COLO668 (cell line): ENCODE data around the gene CDC42EP3.

Experiments
- DNase-seq: peaks from one replicate; lab custom pipeline; 2025; ENCODE audit not compliant: unreplicated experiment; lab: John Stamatoyannopoulos, UW

Gene CDC42EP3

DNA sequence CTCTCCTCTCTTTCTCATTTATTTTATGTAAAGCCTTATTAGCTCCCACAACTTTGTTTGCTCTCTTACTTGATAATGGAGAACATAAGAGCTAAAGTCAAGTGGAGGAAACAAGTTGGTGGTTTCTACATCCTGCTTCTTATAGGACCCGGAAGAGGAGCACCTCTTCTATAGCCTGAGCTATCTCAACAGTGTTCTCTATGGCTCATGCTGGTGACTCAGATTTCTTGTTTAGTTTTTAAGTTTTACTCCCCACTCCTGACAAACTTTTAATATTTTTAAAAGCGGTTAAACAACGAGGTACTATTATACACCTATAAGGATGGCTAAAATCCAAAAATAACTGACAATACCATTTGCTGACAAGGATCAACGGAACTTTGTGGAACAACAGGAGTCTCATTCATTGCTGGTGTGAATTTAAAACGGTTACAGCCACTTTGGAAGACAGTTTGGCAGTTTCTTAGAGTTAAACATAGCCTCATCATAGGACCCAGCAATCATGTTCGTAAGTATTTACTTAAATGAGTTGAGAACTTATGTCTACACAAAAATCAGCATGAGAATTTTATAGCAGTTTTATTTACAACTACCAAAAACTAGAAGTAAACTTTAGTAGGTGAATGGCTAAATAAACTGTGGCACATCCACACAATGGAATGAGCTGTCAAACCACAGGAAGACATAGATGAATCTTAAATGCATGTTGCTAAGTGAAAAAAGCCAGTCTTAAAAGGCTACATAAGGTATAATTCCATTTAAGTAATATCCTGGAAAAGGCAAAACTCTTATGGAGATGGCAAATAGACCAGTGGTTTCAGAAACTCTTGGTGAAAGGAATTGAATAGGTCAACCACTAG is 12.7 kb upstream of the CDC42EP3 start:
- no peak for DNase-seq

- no peak for DNase-seq
Observed at GRCh38 chr2:37683241-37683640, 11.8 kb upstream of the CDC42EP3 start.

GRCh38 chr2:37682473-37682872 is 11.0 kb upstream of the CDC42EP3 start:
- no peak for DNase-seq

DNA sequence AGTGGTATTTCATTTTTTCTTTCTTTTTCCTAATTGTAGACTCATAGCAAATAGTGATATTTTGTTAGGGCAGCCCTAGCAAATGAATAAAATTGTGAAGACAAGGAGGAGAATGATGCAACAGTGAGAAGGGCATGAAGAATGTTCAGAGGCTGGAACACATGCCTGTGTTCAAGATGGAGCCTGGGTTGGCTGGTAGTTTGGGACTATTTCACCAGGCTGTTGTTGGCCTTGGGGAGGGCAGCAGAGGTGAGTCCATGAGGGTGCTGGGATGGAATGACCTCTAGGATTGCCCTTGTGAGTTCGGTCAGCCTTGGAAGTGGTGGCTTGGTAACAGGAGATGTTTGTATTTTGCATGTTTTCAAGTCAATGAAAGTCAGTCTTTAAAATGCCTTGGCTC is 10.1 kb upstream of the CDC42EP3 start:
- no peak for DNase-seq

GRCh38 chr2:37679072-37679695 is 7.7 kb upstream of the CDC42EP3 start:
- DNase-seq = peak; percentile 50

DNA sequence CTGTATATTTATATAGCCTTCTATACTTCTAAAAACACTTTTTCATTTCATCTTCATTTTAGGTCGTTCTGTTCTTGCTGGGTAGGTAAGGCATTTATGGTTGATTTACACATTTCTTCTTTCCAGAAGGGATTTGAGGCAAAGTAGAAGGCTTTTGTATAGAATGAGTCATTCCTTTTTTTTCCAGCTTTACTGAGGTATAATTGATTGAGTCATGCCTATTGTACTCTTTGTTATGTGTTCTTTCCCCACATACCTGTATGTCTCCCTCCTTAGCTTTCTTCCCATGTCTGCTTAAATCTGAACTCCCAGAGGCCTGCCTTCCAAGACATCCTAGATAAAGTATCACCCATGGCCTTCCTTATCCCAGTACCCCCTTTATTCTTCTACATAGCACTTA is 4.8 kb upstream of the CDC42EP3 start:
- no peak for DNase-seq

DNA sequence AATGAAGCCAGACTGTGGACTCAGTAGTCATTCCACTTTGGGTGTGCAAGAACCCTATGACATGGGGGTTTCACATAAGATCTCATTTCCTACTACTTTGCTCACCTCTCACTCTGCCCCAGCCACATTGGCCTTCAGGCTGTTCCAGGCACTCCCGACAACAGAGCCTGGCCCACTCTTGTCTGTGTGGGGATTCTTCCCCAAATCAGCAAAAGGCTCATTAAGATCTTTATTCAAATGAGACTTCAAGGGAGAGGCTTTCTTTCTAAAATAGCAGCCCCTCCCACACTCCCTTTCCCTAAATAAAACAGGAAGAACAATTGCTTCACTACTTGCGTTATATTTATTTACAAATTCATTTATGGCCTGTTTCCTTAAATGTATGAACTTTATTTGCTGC is 3.5 kb upstream of the CDC42EP3 start:
- DNase-seq = no peak

- DNase-seq = no peak
Observed at GRCh38 chr2:37672870-37673184, 1.4 kb upstream of the CDC42EP3 start.

DNA sequence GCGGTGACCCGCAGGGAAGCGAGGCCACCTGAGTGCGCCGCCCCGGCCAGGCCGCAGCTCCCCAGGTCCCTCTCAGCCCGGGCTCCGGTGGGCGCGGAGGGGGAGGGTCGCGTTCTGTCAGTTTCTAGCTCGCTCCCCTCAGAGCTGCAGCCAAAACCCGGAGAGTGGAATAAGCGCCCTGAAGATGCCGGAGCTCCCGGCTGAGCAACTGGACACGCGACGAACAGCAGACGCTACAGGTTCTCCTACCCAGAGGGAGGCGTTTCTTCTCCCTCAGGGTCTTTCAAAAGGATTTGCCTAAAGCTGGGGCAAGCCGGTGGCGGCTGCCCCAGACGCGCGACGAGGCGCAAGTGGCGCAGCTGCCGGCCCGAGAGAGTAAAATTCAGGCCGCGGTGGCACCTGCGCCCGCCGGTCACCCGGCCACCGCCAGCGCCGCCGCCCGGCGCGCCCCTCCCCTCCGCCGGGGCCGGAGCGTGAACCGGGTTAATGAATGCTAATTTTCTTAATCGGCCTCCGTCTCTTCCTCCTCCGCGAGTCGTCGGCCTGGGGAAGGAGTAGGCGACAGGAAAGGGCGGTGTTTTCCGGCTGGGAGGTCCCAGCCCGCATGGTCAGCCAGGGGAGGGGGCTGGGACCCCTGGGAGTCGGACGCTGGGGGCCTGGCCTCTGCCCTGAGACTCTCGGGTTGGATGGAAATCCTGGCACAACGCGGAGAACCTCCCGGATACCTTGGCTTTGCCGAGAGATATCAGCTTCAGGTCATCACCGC is 845 bp upstream of the CDC42EP3 start:
- peak; percentile 90 for DNase-seq

GRCh38 chr2:37671816-37672103 is 318 bp upstream of the CDC42EP3 start:
- no peak for DNase-seq

- peak; percentile 13 for DNase-seq
Observed at GRCh38 chr2:37670378-37671008, 949 bp downstream of the CDC42EP3 start.

DNA sequence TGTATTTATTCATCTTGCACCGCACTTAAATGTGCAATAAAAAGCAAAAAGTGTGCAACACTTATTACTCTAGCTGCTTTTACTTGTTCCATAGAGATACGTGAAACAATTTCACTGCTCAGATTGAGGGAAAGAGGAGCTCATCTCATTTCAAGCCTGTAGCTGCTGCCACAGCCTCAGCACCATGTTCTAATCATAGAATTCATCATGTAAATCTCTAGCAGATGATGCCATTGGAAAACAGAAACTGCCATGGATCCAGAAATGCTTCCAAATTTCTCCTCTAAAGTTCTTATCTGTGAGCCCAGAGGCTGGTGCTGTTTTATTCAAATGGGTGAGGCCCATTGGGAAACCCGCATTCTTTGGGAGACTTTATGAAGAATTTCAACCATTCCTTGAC is 2.0 kb downstream of the CDC42EP3 start:
- no peak for DNase-seq

DNA sequence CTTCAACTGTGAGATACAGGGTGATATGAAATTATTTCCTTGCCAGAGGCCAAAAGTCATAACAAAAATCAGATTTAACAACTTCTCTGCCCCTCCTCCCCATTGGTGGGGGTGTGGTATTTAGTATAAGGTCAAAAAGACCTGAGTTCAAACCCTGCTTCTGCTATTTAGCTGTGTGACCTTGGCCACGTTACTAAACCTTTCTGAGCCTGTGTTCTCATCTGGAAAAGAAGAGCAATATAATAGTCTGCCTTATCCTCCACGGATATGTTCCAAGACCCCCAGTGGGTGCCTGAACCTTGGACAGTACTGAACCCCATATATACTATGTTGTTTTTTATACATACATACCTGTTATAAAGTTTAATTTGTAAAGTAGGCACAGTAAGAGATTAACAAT is 3.7 kb downstream of the CDC42EP3 start:
- no peak for DNase-seq

DNA sequence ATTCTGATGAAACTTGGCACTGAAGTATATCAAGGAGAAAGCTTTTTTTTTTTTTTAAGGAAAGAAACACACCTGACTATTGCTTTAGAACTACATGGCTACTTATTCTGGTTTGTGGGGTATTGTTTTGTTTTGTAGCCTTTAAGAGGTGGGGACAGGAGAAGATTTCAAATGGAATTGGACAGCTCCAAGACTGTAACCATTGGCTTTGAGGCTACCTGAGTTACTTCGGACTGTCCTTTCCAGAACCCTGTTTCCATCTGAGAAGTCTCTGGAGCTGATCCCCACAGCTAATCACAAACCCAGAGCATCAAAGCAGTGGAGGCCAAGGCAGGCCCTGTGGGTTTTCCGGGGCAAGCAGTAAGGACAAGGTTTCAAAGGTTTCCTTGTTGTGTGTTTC is 4.7 kb downstream of the CDC42EP3 start:
- no peak for DNase-seq

GRCh38 chr2:37665604-37666362 is 5.7 kb downstream of the CDC42EP3 start:
- no peak for DNase-seq

DNA sequence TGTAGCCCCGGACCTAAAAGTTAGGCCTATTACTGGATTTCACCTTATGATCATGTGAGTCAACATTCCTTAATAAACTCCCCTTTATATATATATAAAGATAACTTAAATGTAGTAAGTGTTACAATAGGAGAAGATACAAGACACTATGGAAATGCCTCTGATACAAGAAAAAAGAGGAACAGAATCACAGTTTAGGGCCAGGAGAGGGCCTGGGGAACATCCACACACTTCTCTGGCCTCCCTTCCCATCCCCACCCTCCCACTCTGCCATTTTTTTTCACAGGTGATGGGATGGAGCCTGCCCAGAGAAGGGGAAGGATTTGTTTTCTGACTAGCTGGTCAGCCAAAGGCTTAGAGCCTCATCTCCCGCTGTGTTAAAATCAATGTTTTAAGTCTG is 6.4 kb downstream of the CDC42EP3 start:
- DNase-seq = no peak

DNA sequence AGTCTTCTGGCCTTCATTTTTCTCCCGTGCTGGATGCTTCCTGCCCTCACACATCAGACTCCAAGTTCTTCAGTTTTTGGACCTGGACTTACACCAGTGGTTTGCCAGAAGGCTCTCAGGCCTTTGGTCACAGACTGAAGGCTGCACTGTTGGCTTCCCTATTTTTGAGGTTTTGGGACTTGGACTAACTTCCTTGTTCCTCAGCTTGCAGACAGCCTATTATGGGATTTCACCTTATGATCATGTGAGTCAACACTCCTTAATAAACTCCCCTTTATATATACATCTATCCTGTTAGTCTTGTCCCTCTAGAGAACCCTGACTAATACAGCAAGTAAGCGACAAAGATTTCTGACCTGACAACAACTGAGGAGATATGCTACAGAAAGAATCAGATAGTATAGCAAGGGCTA is 7.2 kb downstream of the CDC42EP3 start:
- no peak for DNase-seq

DNA sequence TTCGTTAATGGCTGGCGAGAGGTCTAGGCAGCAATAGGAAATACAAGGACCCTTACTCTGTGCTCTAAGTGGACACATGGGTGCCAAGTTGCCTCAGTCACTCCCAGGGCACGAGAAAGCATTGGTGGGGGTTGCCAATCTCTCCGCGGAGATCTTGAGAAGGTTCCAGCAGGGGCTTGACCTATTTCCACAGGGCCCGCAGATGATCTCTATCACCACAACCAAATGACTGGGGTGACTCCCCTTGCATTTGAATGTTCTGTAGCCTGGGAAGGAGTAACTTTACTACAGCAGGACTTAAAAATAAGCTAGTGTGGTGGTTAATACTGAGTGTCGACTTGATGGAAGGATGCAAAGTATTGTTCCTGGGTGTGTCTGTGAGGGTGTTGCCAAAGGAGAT is 8.1 kb downstream of the CDC42EP3 start:
- DNase-seq = no peak

- DNase-seq = no peak
Observed at GRCh38 chr2:37659723-37660122, 11.7 kb downstream of the CDC42EP3 start.

DNA sequence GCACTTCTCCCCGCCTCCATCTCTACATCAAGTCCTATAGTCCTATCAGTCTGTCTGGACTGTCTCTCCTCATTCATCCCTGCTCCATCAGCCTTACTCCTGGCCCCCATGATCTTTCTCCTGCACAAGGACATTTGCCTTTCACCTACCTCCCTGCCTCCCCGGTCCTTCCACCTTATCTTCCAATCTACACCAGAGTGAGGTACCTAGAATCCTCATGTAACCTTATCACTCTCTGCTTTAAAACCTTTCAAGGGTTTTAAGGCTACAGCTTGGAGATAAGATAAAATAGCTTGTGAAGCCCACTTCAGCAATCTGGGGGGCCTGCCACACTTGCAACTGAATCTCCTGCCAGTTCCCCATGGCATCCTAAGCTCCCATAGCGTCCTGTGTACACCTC is 12.8 kb downstream of the CDC42EP3 start:
- DNase-seq = no peak

DNA sequence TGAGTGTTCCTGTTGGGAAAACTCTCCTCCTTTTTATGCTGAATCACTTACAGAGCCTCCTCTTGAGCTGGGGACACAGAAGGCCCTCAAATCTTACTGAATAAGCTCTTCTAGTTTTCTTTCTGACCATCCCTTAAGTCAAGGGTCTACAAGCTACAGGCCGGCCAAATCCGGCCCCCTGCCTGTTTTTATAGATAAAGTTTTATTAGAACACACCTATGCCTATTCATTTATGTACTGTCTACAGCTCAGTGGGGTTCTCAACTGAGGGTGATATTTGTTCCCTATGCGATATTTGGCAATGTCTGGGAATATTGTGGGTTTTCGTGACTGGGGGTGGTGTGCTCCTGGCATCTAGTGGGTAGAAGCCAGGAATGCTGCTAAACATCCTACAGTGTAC is 14.0 kb downstream of the CDC42EP3 start:
- DNase-seq = no peak
